B cell (primary cell): ENCODE results near the gene RNF181. TPM values are rescaled to one million over a fixed set of nuclear protein-coding genes. Genes with fewer than 3 reads are reported as not detected.

ENCODE experiments used
- ATAC-seq: fragments of 200-7000 bp; cut with Tn5 transposase; one replicate; pipeline ENCODE4 v1.10.0; 2021; ENCODE audit warnings: low read depth, mild to moderate bottlenecking, moderate number of reproducible peaks, moderate library complexity
- CTCF ChIA-PET: fragments of 350-600 bp; sonication (Branson Sonifier 250); formaldehyde crosslinking; loops from one replicate; lab custom pipeline; 2021; ENCODE audit warnings: antibody characterized with exemption, inconsistent platforms; lab: Charles Lee
- POLR2A ChIA-PET: fragments of 350-600 bp; sonication (Branson Sonifier 250); formaldehyde crosslinking; loops from one replicate; lab custom pipeline; 2021; ENCODE audit warnings: antibody characterized with exemption; lab: Charles Lee
- DNase-seq: peaks from one replicate; pipeline ENCODE4 v3.0.0; 2013
- H2AFZ ChIP-seq: 2 replicates; pipeline ENCODE4 v1.6.1; 2012; ENCODE audit warnings: mild to moderate bottlenecking, low read depth, low read length; ENCODE audit not compliant: insufficient read depth, poor library complexity, severe bottlenecking
- H3K27ac ChIP-seq, 2 donors: 1 replicate in 1 of 2; 2 replicates in 1 of 2; pipeline ENCODE4 v1.5.1; 2012 to 2013; ENCODE audit warnings: low read length in 2 of 2, mild to moderate bottlenecking in 2 of 2, moderate library complexity in 1 of 2
- H3K27me3 ChIP-seq, 4 experiments: fragments of 200-600 bp in 1 of 4; sonication (generic) in 1 of 4; replicated peaks in 1 of 4; 1 replicate in 2 of 4; 2 replicates in 2 of 4; pipeline versions ENCODE4 v1.6.1 to v1.7.0; 2013 to 2016; ENCODE audit warnings: low read length in 3 of 4, mild to moderate bottlenecking in 2 of 4, mixed read lengths in 1 of 4, moderate library complexity in 1 of 4; ENCODE audit not compliant: insufficient read depth in 4 of 4, control insufficient read depth in 3 of 4; ENCODE audit errors: control extremely low read depth in 1 of 4
- H3K36me3 ChIP-seq, 2 experiments: replicated peaks in 1 of 2; 1 replicate in 1 of 2; 2 replicates in 1 of 2; pipeline versions ENCODE4 v1.6.1 to v1.7.1; 2013; ENCODE audit warnings: low read length in 1 of 2; ENCODE audit not compliant: insufficient read depth in 2 of 2, control insufficient read depth in 1 of 2; ENCODE audit errors: control extremely low read depth in 1 of 2, extremely low read depth in 1 of 2
- H3K4me1 ChIP-seq, 2 donors: fragments of 200-600 bp in 1 of 2; sonication (generic) in 1 of 2; 1 replicate in 1 of 2; 2 replicates in 1 of 2; pipeline versions ENCODE4 v1.5.1 to v1.6.1; 2013 to 2017; ENCODE audit warnings: low read length in 2 of 2; ENCODE audit not compliant: control insufficient read depth in 2 of 2, insufficient read depth in 2 of 2
- H3K4me2 ChIP-seq: replicated peaks from 2 replicates; pipeline ENCODE3; 2012; ENCODE audit warnings: mild to moderate bottlenecking, low read depth, low read length; ENCODE audit not compliant: poor library complexity, severe bottlenecking
- H3K4me3 ChIP-seq, 5 experiments: fragments of 200-600 bp in 1 of 5; sonication (generic) in 1 of 5; 1 replicate in 3 of 5; 2 replicates in 2 of 5; pipeline versions ENCODE4 v1.5.1 to v1.7.0; 2011 to 2016; ENCODE audit warnings: low read length in 4 of 5, mild to moderate bottlenecking in 4 of 5, low read depth in 2 of 5, control low read depth in 1 of 5, moderate library complexity in 1 of 5; ENCODE audit not compliant: insufficient read depth in 1 of 5; ENCODE audit errors: control extremely low read depth in 1 of 5, extremely low read depth in 1 of 5
- H3K79me2 ChIP-seq: fragments of 200-600 bp; sonication (generic); one replicate; pipeline ENCODE4 v1.6.0; 2016; ENCODE audit warnings: low read length; ENCODE audit not compliant: control insufficient read depth, insufficient read depth
- H3K9ac ChIP-seq: fragments of 200-600 bp; sonication (generic); 2 replicates; pipeline ENCODE4 v1.6.1; 2017; ENCODE audit warnings: mild to moderate bottlenecking, low read length, moderate library complexity
- H3K9me3 ChIP-seq, 3 donors: one replicate each; pipeline versions ENCODE4 v1.6.1 to v1.7.1; 2013; ENCODE audit warnings: low read length in 2 of 3; ENCODE audit not compliant: control insufficient read depth in 2 of 3, insufficient read depth in 1 of 3; ENCODE audit errors: control extremely low read depth in 1 of 3
- H4K20me1 ChIP-seq: 2 replicates; pipeline ENCODE4 v1.6.0; 2012; ENCODE audit warnings: mild to moderate bottlenecking, low read length; ENCODE audit not compliant: insufficient read depth, control insufficient read depth, poor library complexity, severe bottlenecking
- H3K27ac Mint-ChIP-seq: one replicate; pipeline ENCODE4 v1.8.0; 2021; ENCODE audit warnings: mixed read lengths
- H3K27me3 Mint-ChIP-seq: one replicate; pipeline ENCODE4 v1.8.0; 2021; ENCODE audit warnings: mixed read lengths
- H3K4me1 Mint-ChIP-seq: one replicate; pipeline ENCODE4 v1.8.0; 2021; ENCODE audit warnings: mixed read lengths
- H3K4me3 Mint-ChIP-seq: one replicate; pipeline ENCODE4 v1.8.0; 2021; ENCODE audit warnings: mixed read lengths
- H3K9me3 Mint-ChIP-seq: one replicate; pipeline ENCODE4 v1.8.0; 2022; ENCODE audit warnings: mixed read lengths; ENCODE audit not compliant: insufficient read depth
- EZH2 ChIP-seq: IDR thresholded peaks from 2 replicates; pipeline ENCODE4 v1.6.1; 2012; ENCODE audit warnings: borderline replicate concordance, low read depth, mild to moderate bottlenecking, moderate library complexity, low read length; ENCODE audit not compliant: insufficient read depth, poor library complexity, severe bottlenecking
- whole genome bisulfite sequencing: methylation state at CpG from one replicate; pipeline ENCODE4 v1.1.5; 2013; ENCODE audit warnings: missing lambda C conversion rate; ENCODE audit not compliant: insufficient coverage; 5-methylcytosine and 5-hydroxymethylcytosine counted together
- intact Hi-C: fragments of 100-400 bp; cut with micrococcal nuclease; formaldehyde crosslinking; loops from one replicate; pipeline ENCODE4 v1.10.0; 2022
- polyA plus RNA-seq: library from polyadenylated mRNA; depleted of rRNA; stranded (reverse); fragments of >200 nt; gene quantifications from 2 replicates; pipeline ENCODE4 v1.2.3, GENCODE V29; 2012
- total RNA-seq, 2 donors: library from RNA; stranded (reverse); fragments of 120-200 nt in 1 of 2; gene quantifications; 1 replicate in 1 of 2; 2 replicates in 1 of 2; pipeline versions ENCODE4 v1.2.3 to v1.2.4, GENCODE V29; 2013 to 2022
- TF ChIP-seq, protein P1 (sequence below): fragments of 200-600 bp; IDR thresholded peaks from one replicate; pipeline ENCODE4 v1.8.0; 2022; ENCODE audit warnings: antibody characterized with exemption, mild to moderate bottlenecking

RNF181 gene
- total and polyA plus RNA-seq, 2 donors (not counting 1 experiment from before 2014, with no cell fraction given), result 76.6 to 151 TPM

DNA sequence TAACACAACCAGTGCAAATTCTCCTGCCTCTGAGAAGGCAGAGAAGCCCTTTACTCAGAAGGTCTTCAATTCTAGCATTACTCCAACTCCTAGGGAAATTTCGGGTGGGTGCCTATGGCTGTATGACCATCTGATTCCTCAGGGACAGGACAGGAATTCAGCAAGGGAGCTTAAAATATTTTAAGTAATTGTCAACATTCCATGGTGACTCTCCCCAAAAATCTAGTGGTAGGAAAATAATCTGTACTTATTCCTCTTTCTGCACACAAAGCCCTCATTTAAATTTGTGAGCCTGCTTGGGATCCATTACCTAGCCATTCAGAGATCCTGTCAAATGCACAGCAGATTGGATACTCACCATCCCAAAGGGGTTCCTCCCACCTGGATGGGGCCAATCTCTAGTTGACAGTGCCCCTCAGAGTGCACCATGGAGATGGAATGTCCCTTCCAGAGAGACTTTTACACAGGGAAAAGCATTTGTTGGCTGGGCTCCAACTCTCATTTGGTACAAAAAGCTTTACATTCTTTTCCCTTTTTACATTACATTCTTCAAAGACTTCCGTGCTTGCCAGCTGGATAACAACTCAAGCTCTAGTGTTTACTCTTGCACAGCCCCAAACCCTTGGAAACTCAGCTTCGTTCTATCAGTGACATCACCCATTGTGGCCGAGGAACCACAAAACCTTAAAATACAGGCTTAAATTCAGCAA lies 10.0 kb downstream of the RNF181 start:
- CTCF ChIA-PET, result interaction anchor here (1.0 kb wide), 1 partner anchor 32 kb away, joined by 4 read pairs; no protein-coding TSS in a partner anchor
- intact Hi-C loops, result no loop called here
- POLR2A ChIA-PET, result interaction anchor here (1.1 kb wide), 1 partner anchor 11 kb away, joined by 5 read pairs; the partner anchor contains the start of gene USP39
- Histone ChIP-seq H3K27ac (no peak overlapping the region), H3K4me3 (no peak overlapping the region), H2AFZ (no peak overlapping the region), H3K4me2 (no peak overlapping the region), H3K79me2 (peaks cover 23% of the 10 kb centered on the region), H3K36me3 (peaks cover 0 to 28% of the 10 kb centered on the region in 2 experiments), H4K20me1 (peaks cover 34% of the 10 kb centered on the region), H3K27me3 (no peaks in the 10 kb centered on the region), H3K4me1 (peaks cover 22 to 29% of the 10 kb centered on the region in 2 donors), H3K9me3 (no peaks in the 10 kb centered on the region), H3K9ac (no peak overlapping the region)
- no peak for DNase-seq
- 92% methylated on average over 2 of the region's 4 CpGs for WGBS
- no peak for TF ChIP-seq EZH2
- TF ChIP-seq, protein P1, sequence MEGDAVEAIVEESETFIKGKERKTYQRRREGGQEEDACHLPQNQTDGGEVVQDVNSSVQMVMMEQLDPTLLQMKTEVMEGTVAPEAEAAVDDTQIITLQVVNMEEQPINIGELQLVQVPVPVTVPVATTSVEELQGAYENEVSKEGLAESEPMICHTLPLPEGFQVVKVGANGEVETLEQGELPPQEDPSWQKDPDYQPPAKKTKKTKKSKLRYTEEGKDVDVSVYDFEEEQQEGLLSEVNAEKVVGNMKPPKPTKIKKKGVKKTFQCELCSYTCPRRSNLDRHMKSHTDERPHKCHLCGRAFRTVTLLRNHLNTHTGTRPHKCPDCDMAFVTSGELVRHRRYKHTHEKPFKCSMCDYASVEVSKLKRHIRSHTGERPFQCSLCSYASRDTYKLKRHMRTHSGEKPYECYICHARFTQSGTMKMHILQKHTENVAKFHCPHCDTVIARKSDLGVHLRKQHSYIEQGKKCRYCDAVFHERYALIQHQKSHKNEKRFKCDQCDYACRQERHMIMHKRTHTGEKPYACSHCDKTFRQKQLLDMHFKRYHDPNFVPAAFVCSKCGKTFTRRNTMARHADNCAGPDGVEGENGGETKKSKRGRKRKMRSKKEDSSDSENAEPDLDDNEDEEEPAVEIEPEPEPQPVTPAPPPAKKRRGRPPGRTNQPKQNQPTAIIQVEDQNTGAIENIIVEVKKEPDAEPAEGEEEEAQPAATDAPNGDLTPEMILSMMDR, result no peak
- H3K4me3 Mint-ChIP-seq, result no peak overlapping the region
- no peak overlapping the region for H3K27ac Mint-ChIP-seq
- peaks cover 49% of the 10 kb centered on the region for H3K4me1 Mint-ChIP-seq
- H3K27me3 Mint-ChIP-seq, result no peaks in the 10 kb centered on the region
- no peak for ATAC-seq
- H3K9me3 Mint-ChIP-seq, result no peaks in the 10 kb centered on the region

DNA sequence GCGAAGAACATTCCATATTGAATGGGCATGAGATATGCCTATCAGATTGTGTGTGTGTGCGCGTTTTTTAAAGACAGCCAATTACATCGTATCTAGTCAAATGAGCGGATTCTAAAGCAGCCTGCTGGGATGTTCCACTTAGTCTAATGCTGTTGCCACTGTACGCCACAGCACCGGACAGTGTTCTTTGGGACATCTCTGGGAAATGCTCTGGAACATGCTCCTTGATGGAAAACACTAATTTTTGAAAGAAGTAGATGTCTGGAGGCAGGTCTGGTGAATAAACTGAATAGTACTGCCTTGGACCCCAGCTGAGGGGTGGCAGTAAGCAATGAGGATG lies 10.5 kb downstream of the RNF181 start:
- peaks cover 22 to 32% of the 10 kb centered on the region in 2 donors for H3K4me1 ChIP-seq
- H3K4me3 Mint-ChIP-seq, result no peak overlapping the region

More for the DNA sequence above, 10.5 kb downstream of the RNF181 start:
- Histone ChIP-seq H3K9me3 (no peaks in the 10 kb centered on the region), H3K27ac (no peak overlapping the region), H4K20me1 (peaks cover 34% of the 10 kb centered on the region), H3K79me2 (peaks cover 26% of the 10 kb centered on the region), H3K9ac (no peak overlapping the region), H3K36me3 (peaks cover 0 to 28% of the 10 kb centered on the region in 2 experiments), H3K27me3 (no peaks in the 10 kb centered on the region), H3K4me2 (no peak overlapping the region), H3K4me3 (no peak overlapping the region), H2AFZ (no peak overlapping the region)
- intact Hi-C loops, result no loop called here
- H3K4me1 Mint-ChIP-seq, result peaks cover 49% of the 10 kb centered on the region
- no peak for DNase-seq
- no peak for ATAC-seq
- no peaks in the 10 kb centered on the region for H3K9me3 Mint-ChIP-seq
- no peak for TF ChIP-seq EZH2
- TF ChIP-seq, protein P1, result no peak
- no peaks in the 10 kb centered on the region for H3K27me3 Mint-ChIP-seq
- ChIA-PET CTCF (no interaction called here), POLR2A (interaction anchor here (0.7 to 1.1 kb wide), 2 partner anchors 10 to 134 kb away, joined by 4 to 5 read pairs; partner anchors contain the start of gene USP39)
- H3K27ac Mint-ChIP-seq, result no peak overlapping the region
- 97% methylated on average over 6 of the region's 7 CpGs for WGBS
